NOMO-1 treated with dmso at 0.1 percent for 144 hours (cell line): ENCODE measurements around the gene MVP.

Experiments used
- DNase-seq: peaks from one replicate; lab custom pipeline; 2025; ENCODE audit not compliant: unreplicated experiment; lab: John Stamatoyannopoulos, UW

MVP gene

GRCh38 chr16:29804455-29805231 lies 15.6 kb upstream of the MVP start:
- DNase-seq = peak; percentile 54

- peak; percentile 97 for DNase-seq
These were observed 14.8 kb upstream of the MVP start for GRCh38 chr16:29805232-29806098.

- no peak for DNase-seq
These were observed 14.1 kb upstream of the MVP start, which contains the start of gene MAZ for GRCh38 chr16:29806099-29806579. MAZ (plus strand) TSS chr16:29806529; CDS start chr16:29806702, 173 bp downstream.

- peak; percentile 41 for DNase-seq
These were observed 13.4 kb upstream of the MVP start for GRCh38 chr16:29806641-29807425.

- peak; percentile 85 for DNase-seq
These were observed 12.6 kb upstream of the MVP start for GRCh38 chr16:29807426-29808218.

GRCh38 chr16:29808219-29808900 lies 11.9 kb upstream of the MVP start:
- DNase-seq = no peak

- DNase-seq = no peak
These were observed 11.1 kb upstream of the MVP start for GRCh38 chr16:29809031-29809747.

GRCh38 chr16:29809850-29810698 lies 10.2 kb upstream of the MVP start:
- DNase-seq = no peak

GRCh38 chr16:29810699-29811169 lies 9.5 kb upstream of the MVP start:
- no peak for DNase-seq

- DNase-seq = peak; percentile 46
These were observed 8.9 kb upstream of the MVP start for GRCh38 chr16:29811170-29811895.

- DNase-seq = no peak
These were observed 8.2 kb upstream of the MVP start, which contains the start of gene PRRT2 for GRCh38 chr16:29811896-29812665. PRRT2 (plus strand) TSS chr16:29812193; CDS start chr16:29813055, 862 bp downstream.

- no peak for DNase-seq
These were observed 7.3 kb upstream of the MVP start for GRCh38 chr16:29812754-29813643.

GRCh38 chr16:29813644-29814562 lies 6.4 kb upstream of the MVP start:
- DNase-seq = no peak

- no peak for DNase-seq
These were observed 5.7 kb upstream of the MVP start for GRCh38 chr16:29814592-29814991.
